ACC112 (cell line): Measurements from ENCODE around the gene FAM180B.
"Not testable (repeated sequence)": the region's sequence is repeated elsewhere in the genome, so short reads cannot be mapped to it uniquely, and the experiment has no call there.

ENCODE experiments used
- H2AFZ ChIP-seq: fragments of 200-600 bp; sonication (generic); one replicate; pipeline ENCODE4 v1.6.0; 2017; ENCODE audit warnings: antibody characterized with exemption, low read length; ENCODE audit not compliant: unreplicated experiment
- H3K27ac ChIP-seq: fragments of 200-600 bp; sonication (generic); 2 replicates; pipeline ENCODE4 v1.5.1; 2014; ENCODE audit warnings: low read depth, mild to moderate bottlenecking, antibody characterized with exemption, low read length, moderate library complexity
- H3K27me3 ChIP-seq: fragments of 200-600 bp; sonication (generic); 2 replicates; pipeline ENCODE4 v1.6.1; 2014; ENCODE audit warnings: mild to moderate bottlenecking, antibody characterized with exemption, low read length, moderate library complexity, mixed read lengths; ENCODE audit not compliant: insufficient read depth
- H3K36me3 ChIP-seq: fragments of 200-600 bp; sonication (generic); 2 replicates; pipeline ENCODE4 v1.6.1; 2016; ENCODE audit warnings: mild to moderate bottlenecking, antibody characterized with exemption, low read length, moderate library complexity, mixed read lengths; ENCODE audit not compliant: insufficient read depth
- H3K4me1 ChIP-seq: fragments of 200-600 bp; sonication (generic); one replicate; pipeline ENCODE4 v1.6.1; 2016; ENCODE audit warnings: low read length, mixed read lengths; ENCODE audit not compliant: insufficient read depth, unreplicated experiment, control insufficient read depth
- H3K4me3 ChIP-seq: fragments of 200-600 bp; sonication (generic); 2 replicates; pipeline ENCODE4 v1.5.1; 2014; ENCODE audit warnings: mild to moderate bottlenecking, low read depth, low read length
- H3K79me2 ChIP-seq: fragments of 200-600 bp; sonication (generic); one replicate; pipeline ENCODE4 v1.6.0; 2016; ENCODE audit warnings: low read length; ENCODE audit not compliant: control insufficient read depth, unreplicated experiment, insufficient read depth

FAM180B gene

GRCh38 chr11:47617417-47617809, 30.9 kb downstream of the FAM180B start:
- H3K79me2 ChIP-seq = no peaks in the 10 kb centered on the region
- H3K36me3 ChIP-seq = peaks cover 16% of the 10 kb centered on the region; the same call in 1 of the 2 replicates
- H3K27ac ChIP-seq = no peak overlapping the region
- H3K4me3 ChIP-seq = no peak overlapping the region
- no peaks in the 10 kb centered on the region for H3K27me3 ChIP-seq
- H2AFZ ChIP-seq = no peak overlapping the region
- H3K4me1 ChIP-seq = peaks cover 5% of the 10 kb centered on the region

DNA sequence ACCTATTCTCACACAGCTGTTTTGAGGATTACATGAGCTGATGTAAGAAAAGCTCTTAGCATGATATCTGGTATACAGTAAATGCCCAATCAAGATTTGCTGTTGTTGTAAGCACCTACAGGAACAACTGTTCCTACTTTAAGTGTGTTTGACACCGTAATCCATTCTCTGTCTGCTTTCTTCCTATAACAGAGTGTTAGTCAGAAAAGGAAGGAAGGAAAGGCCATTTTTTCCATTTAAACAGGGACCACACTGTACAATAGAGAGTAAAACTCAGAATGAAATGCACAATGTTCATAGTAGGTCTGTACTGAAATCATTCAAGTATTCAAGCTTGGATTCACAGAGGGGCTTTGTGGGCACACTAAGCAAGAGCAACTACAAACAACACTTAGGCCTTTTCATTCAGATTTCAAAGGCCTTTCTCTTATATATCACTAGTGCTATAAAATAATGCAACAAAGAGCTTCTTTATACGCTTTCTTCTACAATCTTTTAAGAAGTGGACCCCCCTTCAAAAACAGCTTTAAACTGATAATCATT, 34.4 kb downstream of the FAM180B start:
- Histone ChIP-seq H3K27ac (no peak overlapping the region), H3K36me3 (peaks cover 20% of the 10 kb centered on the region), H3K4me3 (no peak overlapping the region), H3K4me1 (peaks cover 5% of the 10 kb centered on the region), H3K79me2 (no peaks in the 10 kb centered on the region), H3K27me3 (no peaks in the 10 kb centered on the region), H2AFZ (no peak overlapping the region)

GRCh38 chr11:47626234-47626633, 39.8 kb downstream of the FAM180B start:
- Histone ChIP-seq H3K79me2 (no peaks in the 10 kb centered on the region), H3K4me1 (no peaks in the 10 kb centered on the region), H3K36me3 (peaks cover 28% of the 10 kb centered on the region), H3K27ac (no peak overlapping the region), H3K27me3 (no peaks in the 10 kb centered on the region), H3K4me3 (no peak overlapping the region), H2AFZ (no peak overlapping the region)

DNA sequence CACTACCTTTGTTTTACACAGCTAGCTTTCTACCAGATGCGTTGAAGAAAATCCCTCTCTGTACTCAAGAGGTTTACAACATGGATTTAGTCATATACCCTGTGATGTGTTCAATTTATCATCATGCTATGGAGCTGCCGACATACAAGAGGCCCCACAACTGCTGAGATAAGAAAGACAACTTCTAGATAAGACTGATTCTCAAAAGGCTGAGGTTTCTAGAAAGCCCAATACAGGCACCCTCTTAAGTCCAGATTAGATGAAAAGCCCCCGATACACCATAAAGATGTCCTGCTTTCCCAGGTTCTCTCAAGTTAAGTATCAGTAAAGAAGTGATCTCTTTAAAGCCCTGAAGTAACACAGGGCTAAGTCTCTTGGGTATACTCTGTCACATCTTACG, 41.5 kb downstream of the FAM180B start:
- Histone ChIP-seq H3K4me3 (no peak overlapping the region), H2AFZ (no peak overlapping the region), H3K27me3 (no peaks in the 10 kb centered on the region), H3K36me3 (peaks cover 34% of the 10 kb centered on the region), H3K27ac (no peak overlapping the region), H3K4me1 (no peaks in the 10 kb centered on the region), H3K79me2 (no peaks in the 10 kb centered on the region)

DNA sequence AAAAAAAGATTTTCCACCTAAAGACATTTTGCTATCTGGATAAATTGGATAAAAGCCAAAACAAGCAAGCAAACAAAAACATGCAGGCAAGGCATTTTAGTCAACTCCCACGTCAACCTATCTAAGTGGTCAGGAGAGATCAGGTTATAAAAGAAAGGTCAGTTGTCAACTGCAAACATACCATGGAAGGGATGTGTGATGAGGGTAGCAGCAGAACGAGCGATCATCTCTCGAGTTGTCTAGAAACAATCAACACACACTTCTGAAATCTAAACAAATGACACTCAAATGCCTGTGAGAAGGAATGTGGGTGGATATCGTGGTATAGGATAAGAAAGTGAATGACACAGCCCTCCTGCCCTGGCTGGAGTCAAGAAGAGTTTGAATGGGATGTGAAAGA, 45.0 kb downstream of the FAM180B start:
- peaks cover 40% of the 10 kb centered on the region for H3K36me3 ChIP-seq
- H2AFZ ChIP-seq = no peak overlapping the region
- H3K4me1 ChIP-seq = no peaks in the 10 kb centered on the region
- no peaks in the 10 kb centered on the region for H3K79me2 ChIP-seq
- H3K27ac ChIP-seq = no peak overlapping the region
- H3K4me3 ChIP-seq = no peak overlapping the region
- H3K27me3 ChIP-seq = no peaks in the 10 kb centered on the region

DNA sequence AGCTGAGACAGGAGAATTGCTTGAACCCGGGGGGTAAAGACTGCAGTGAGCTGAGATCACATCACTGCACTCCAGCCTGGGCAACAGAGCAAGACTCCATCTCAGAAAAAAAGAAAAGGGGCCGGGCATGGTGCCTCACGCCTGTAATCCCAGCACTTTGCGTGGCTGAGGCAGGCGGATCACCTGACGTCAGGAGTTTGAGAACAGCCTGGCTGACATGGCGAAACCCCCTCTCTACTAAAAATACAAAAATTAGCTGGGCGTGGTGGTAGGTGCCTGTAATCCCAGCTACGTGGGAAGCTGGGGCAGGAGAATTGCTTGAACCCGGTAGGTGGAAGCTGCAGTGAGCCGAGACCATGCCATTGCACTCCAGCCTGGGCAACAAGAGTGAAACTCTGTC, 49.9 kb downstream of the FAM180B start:
- peaks cover 34% of the 10 kb centered on the region for H3K36me3 ChIP-seq

More for the DNA sequence above, 49.9 kb downstream of the FAM180B start:
- not testable (repeated sequence) for H3K4me3 ChIP-seq, H3K27ac ChIP-seq, H3K27me3 ChIP-seq, H2AFZ ChIP-seq, H3K4me1 ChIP-seq
- H3K79me2 ChIP-seq = peaks cover 25% of the 10 kb centered on the region
